ENCODE measurements around the gene GINS2.

GRCh38 chr16:85674418-85674755 is 14.4 kb downstream of the GINS2 start:
- no peak for TF ChIP-seq POLR2A (IDR thresholded peaks at IDR 0.05)
- TF ChIP-seq, protein P1, sequence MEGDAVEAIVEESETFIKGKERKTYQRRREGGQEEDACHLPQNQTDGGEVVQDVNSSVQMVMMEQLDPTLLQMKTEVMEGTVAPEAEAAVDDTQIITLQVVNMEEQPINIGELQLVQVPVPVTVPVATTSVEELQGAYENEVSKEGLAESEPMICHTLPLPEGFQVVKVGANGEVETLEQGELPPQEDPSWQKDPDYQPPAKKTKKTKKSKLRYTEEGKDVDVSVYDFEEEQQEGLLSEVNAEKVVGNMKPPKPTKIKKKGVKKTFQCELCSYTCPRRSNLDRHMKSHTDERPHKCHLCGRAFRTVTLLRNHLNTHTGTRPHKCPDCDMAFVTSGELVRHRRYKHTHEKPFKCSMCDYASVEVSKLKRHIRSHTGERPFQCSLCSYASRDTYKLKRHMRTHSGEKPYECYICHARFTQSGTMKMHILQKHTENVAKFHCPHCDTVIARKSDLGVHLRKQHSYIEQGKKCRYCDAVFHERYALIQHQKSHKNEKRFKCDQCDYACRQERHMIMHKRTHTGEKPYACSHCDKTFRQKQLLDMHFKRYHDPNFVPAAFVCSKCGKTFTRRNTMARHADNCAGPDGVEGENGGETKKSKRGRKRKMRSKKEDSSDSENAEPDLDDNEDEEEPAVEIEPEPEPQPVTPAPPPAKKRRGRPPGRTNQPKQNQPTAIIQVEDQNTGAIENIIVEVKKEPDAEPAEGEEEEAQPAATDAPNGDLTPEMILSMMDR (IDR thresholded peaks at IDR 0.05): no peak
- TF ChIP-seq EP300 (IDR thresholded peaks at IDR 0.05): no peak

Measured in ovary (tissue), 3 donors.